ENCODE results near the gene INPP5A.
"Not testable (repeated sequence)": the region's sequence is repeated elsewhere in the genome, so short reads cannot be mapped to it uniquely, and the experiment has no call there.

INPP5A gene

GRCh38 chr10:132825783-132826523 lies 288.4 kb downstream of the INPP5A start:
- not testable (repeated sequence) for DNase-seq (ENCODE audit: low spot score)

GRCh38 chr10:132826524-132827422 lies 289.2 kb downstream of the INPP5A start:
- no peak for DNase-seq (ENCODE audit: low spot score)

GRCh38 chr10:132827423-132827789 lies 289.8 kb downstream of the INPP5A start:
- DNase-seq (ENCODE audit: low spot score), result no peak

GRCh38 chr10:132827861-132828539 lies 290.4 kb downstream of the INPP5A start:
- no peak for DNase-seq (ENCODE audit: low spot score)

- no peak for DNase-seq (ENCODE audit: low spot score)
These were observed 291.1 kb downstream of the INPP5A start for GRCh38 chr10:132828681-132829080.

GRCh38 chr10:132829403-132829802 lies 291.8 kb downstream of the INPP5A start:
- no peak for DNase-seq (ENCODE audit: low spot score)

GRCh38 chr10:132832186-132832969 lies 294.8 kb downstream of the INPP5A start:
- no peak for DNase-seq (ENCODE audit: low spot score)
